NCI-H2227 treated with DMSO at 0.1 percent for 48 hours (cell line): ENCODE results near the gene CSTB.
A peak's percentile ranks its signal among the peaks of the same experiment; 100 is the strongest.

Experiments
- DNase-seq: peaks from one replicate; lab custom pipeline; 2025; lab: John Stamatoyannopoulos, UW

The CSTB gene

GRCh38 chr21:43810505-43811261 is 34.6 kb upstream of the CSTB start:
- peak; percentile 40 for DNase-seq

GRCh38 chr21:43809853-43810504 is 33.9 kb upstream of the CSTB start:
- DNase-seq: no peak

- no peak for DNase-seq
Observed at GRCh38 chr21:43809346-43809799, 33.3 kb upstream of the CSTB start.

- no peak for DNase-seq
Observed at GRCh38 chr21:43808832-43809251, 32.7 kb upstream of the CSTB start.

GRCh38 chr21:43808367-43808766 is 32.3 kb upstream of the CSTB start:
- no peak for DNase-seq

GRCh38 chr21:43806017-43806710 is 30.1 kb upstream of the CSTB start:
- no peak for DNase-seq

GRCh38 chr21:43805275-43805800 is 29.2 kb upstream of the CSTB start:
- no peak for DNase-seq

- no peak for DNase-seq
Observed at GRCh38 chr21:43803558-43804300, 27.6 kb upstream of the CSTB start.

- no peak for DNase-seq
Observed at GRCh38 chr21:43802713-43803313, 26.7 kb upstream of the CSTB start.

- DNase-seq: no peak
Observed at GRCh38 chr21:43801006-43801783, 25.1 kb upstream of the CSTB start.

GRCh38 chr21:43800566-43800965 is 24.5 kb upstream of the CSTB start:
- DNase-seq: no peak

- no peak for DNase-seq
Observed at GRCh38 chr21:43800124-43800523, 24.0 kb upstream of the CSTB start.

GRCh38 chr21:43799301-43799840 is 23.3 kb upstream of the CSTB start:
- no peak for DNase-seq

GRCh38 chr21:43797925-43798715 is 22.0 kb upstream of the CSTB start:
- no peak for DNase-seq

GRCh38 chr21:43797415-43797814 is 21.3 kb upstream of the CSTB start:
- no peak for DNase-seq

GRCh38 chr21:43794857-43795256 is 18.7 kb upstream of the CSTB start:
- no peak for DNase-seq

GRCh38 chr21:43794311-43794710 is 18.2 kb upstream of the CSTB start:
- DNase-seq: no peak

GRCh38 chr21:43793243-43793642 is 17.1 kb upstream of the CSTB start:
- no peak for DNase-seq

- DNase-seq: no peak
Observed at GRCh38 chr21:43792406-43792805, 16.3 kb upstream of the CSTB start.
